Fibroblast of gingiva (primary cell): ENCODE data around the gene ACTR8.

Source experiments
- DNase-seq: peaks from one replicate; pipeline ENCODE4 v3.0.0-alpha.2; 2011; ENCODE audit warnings: low read depth

ACTR8 gene

DNA sequence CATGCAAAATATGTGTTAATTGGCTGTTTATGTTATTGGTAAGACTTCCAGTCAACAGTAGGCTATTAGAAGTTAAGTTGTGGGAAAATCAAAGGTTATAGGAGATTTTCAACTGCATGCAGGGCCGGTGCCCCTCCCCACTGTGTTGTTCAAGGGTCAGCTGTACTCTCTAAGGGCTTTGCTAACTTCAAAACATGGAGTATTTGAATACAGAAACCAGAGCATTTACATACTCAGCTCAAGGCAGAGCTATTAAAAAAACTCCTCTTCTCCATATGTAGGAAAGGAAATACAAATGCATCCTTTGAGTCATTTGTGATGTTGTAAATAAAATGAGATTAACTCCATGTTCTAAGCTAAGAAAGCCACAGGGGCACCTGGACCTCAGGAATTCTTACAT lies 18.8 kb downstream of the ACTR8 start:
- DNase-seq = no peak

DNA sequence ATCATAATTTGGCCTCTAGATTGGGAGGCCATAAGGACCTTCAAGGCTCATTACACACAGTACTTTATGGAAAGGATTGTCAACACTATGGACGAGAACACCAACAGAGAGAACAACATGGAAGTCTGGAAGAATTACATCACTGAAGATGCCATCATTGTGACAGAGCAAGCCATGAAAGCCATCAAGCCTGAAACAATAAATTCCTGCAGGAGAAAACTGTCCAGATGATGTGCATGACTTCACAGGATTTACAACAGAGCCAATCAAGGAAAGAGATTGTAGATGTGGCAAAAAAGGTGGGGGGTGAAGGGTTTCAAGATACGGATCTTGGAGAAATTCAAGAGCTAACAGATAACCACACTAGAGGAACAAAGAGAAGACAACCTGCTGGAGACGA lies 19.7 kb downstream of the ACTR8 start:
- no peak for DNase-seq

DNA sequence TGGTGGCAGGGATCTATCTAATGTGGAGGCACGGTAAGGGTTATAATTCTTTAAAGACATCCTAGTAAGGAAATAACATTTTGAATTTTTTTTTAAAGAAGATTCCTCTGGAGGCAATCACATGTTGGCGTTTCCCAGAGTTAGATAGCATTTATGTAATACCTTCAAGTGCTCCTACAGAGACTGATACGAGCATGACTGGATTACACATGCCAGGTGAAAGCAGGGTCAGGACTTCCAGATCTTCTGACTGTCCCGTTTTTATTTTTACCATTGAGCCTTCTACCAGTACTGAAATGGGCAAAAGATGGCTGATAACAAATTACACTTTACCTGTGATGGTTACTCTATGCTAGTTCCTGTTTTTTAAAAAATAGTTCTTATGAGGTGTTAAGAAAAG lies 21.8 kb downstream of the ACTR8 start:
- no peak for DNase-seq

DNA sequence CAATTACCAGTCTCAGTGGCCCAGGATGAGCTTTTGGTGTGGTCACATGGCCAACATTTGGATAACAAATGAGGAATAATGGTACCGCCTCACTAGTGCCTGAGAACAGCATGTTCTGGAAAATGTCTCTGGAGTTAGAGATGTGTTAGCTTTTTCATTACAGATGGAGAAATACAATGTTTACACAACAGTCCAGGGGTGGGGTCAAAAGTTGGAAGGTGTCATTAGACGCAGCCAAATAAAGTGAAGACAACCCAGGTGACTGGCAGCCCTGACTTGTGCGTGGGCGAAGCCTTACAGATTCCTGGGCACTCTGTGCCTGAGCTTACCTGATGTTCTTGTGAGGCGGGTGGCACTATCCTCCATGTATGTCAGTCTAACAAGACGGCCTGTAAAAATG lies 22.8 kb downstream of the ACTR8 start:
- no peak for DNase-seq

DNA sequence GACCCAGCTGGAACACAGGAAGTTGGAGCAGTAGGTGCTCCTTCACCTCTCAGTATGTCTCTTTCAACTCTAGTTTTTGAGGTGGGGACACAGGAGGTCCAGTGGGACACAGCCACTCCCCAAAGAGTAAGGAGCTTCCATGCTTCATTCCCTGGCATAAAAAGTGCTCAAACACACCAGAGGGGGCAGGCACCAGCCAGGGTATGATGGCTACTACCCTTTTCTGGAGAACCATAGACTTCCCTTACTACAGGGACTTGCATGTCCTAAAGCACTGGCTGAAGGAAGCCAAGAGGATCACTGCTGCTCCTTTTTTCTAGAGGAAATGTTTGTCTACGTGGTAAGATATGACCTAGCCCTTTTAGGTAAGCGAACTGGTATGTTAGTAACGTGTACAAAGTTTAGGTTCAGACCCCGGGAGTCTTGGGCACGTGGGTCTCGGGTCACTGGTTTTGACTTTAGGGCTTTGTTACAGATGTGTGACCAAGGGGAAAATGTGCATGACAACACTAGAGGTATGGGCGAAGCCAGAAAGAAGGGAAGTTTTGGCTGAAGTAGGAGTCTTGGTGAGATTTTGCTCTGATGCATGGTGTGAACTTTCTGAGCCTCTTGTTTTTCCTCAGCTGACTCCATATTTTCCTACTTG lies 23.7 kb downstream of the ACTR8 start:
- no peak for DNase-seq

DNA sequence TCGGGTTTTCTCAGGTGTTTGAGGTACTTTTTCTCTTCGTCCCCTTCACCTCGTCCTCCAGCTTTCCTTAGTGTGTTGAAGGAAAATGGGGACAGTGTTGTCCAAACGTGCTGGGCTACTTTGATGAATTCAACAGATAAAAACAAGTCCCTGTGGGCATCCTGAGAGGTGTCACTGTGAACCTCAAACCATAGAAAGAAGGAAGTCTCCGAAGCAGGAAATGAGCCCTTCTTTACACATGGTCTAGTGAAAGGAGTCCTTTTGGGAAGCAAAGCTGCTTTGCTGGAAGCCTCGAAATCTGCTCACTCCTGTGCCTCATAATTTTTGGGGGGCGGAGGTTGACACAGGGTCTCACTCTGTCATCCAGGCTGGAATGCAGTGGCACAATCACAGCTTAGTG lies 25.0 kb downstream of the ACTR8 start:
- DNase-seq = no peak

DNA sequence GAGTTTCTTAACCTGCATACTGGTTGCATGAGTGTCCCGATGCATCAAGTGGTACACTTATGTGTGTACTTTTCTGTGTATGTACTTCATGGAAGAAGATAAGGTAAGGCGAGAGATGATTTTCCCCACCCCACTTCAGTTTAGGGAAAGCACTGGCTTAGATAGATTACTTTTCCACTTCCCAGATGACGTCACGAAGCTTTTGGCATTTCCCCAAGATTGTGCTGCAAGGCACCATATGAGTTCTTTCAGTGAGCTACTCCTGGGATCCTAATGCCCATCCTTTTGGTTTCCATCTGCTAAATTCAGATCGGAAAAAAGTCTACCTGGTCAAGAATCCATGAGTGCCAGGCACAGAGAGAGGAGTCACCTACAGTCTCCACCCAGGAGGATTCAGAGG lies 31.1 kb downstream of the ACTR8 start:
- DNase-seq = peak; percentile 15

DNA sequence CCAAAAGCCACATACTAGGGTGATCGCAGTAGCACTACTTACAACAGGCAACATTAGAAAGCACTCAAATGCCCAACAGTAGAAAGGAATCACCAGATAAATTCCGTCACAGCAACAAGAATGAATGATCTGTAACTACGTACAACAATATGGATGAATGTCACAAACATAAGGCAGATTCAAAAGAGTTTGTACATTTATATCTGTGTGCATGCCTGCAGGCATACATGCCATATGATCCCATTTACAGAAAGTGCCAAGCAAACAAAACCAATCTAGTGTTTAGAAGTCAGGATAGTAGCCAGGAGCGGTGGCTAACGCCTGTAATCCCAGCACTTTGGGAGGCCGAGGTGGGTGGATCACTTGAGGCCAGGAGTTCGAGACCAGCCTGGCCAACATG lies 32.0 kb downstream of the ACTR8 start:
- no peak for DNase-seq

GRCh38 chr3:53846851-53847155 lies 35.1 kb downstream of the ACTR8 start:
- no peak for DNase-seq

GRCh38 chr3:53846134-53846850 lies 35.7 kb downstream of the ACTR8 start, which contains the start of the genes CHDH and IL17RB:
CHDH (minus strand) TSS chr3:53846419; CDS start chr3:53824008, 22,411 bp downstream.
IL17RB (plus strand) TSS chr3:53846568; CDS start chr3:53846589, 21 bp downstream.
- no peak for DNase-seq

DNA sequence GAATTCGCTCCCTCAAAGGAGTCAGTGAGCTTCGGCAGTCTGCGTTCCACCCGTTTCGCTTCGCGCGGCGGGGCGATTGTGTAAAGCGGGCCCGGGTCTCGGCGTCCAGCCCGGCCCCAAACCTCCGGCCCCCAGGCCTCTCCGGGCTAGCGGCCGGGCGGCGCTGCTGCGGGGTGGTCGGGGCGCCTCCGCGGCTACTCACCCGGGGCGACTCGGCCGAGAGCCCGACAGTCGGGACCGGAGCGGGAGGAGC lies 36.1 kb downstream of the ACTR8 start:
- DNase-seq = no peak

DNA sequence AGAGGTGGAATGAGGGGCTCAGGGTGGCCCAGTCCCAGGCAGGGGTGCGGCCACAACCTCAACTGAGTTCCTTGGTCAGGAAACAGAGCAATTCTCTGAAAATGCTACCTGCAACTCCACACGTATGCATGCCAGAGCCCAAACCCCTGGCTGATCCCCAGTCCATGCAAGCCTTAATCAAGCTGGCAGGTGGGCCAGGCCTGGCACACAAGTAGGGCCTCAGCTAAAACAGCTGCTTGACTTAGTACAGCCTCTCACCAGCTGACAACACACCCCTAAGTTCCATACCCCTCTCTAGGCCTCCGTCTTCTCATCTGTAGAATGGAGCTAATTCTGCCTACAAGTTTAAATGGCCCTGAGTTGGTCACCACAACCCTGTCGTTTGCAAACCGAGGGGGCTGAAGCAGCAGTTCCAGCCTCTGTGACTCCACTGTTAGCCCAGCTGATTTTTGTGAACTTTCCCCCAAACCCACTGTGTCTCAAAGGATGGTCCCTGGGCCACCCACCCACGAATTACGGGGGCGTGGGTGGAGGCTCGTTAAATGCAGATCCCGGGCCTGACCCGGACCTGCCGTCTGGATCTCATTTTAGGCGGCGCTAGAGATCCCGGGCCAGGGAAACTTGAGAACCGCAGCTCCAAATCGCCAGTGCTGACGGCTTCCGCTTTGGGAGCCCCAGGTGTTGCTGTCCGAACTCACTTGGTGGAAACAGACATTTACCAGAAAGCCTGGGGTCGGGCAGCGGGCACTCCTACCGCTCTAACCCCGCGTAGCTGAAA lies 36.7 kb downstream of the ACTR8 start:
- peak; percentile 16 for DNase-seq

DNA sequence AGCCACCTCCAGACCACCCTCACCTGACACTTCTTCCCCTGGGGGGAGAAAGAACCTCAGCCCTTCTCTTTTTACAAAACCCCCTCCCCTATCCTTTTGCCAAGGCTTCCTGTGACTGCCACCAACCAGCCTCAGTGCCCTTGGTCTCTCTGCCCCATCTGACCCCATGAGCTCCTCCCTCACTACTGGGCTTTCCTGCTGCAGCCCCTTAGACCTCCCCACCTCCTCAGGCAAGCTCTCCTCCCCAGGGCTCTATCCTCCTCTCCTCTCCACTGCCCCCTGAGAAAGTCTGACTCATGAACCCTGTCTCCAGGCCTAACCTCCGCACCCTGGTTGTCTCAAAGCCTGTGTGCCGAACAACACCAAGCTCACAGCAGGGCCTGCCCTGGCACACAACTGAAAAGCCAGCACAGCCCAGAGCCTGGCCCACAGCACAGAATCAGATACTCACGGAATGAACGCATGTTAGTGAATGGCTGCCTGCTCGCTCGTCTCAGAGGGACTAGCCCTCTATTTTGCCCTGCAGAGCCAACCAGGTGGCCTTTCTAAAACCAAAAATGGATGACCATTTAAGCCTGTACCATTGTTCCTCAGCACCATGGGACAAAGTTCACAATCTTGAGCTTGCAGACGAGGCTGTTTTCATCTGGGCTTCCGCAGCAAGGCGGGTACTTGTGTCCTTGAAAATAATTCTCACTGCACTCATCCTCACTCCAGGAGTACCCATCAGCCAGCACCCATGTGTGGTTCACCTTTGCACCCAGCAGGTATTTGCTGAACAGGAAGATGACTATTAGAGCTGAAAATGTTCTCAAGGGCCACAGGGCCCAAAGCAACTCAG lies 37.5 kb downstream of the ACTR8 start:
- DNase-seq = no peak

- no peak for DNase-seq
Measured at GRCh38 chr3:53843195-53844177, 38.5 kb downstream of the ACTR8 start.

DNA sequence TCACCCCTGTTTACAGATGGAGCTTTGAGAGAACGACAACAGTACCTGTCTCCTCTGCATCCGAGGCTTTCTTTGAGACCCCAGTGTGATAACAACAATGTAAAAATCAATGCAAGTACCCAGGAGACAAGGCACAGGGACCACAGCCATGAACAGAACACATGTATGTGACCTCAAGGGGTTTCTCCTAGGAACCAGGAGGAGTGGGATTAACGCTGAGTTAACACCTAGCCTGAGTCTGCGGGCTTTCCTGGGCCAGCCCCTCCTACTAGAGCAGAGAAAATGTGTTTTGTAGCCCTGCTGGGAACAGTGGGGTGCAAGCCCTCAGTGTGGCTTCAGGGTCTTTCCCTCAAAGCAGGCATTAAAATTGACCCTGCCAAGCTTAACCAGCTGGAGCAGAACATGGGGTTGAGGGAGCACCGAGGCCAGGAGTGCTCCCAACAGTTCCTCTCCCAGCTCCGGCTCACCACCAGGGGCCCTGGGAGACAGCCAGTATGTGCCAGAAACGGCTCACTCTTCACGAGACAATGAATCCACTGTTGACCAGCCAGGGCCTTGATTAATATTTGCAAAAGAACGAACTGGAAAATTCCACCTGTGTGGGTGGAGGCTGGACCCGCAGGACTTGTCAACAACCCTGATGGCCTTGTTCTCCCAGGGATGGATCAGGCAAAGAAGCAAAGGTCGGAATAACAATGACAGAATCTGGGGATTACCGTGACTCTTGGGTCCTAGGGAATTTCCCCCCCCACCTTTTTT lies 39.3 kb downstream of the ACTR8 start:
- DNase-seq = no peak

- DNase-seq = no peak
Measured at GRCh38 chr3:53841296-53841695, 40.7 kb downstream of the ACTR8 start.

GRCh38 chr3:53837331-53837730 lies 44.6 kb downstream of the ACTR8 start:
- DNase-seq = no peak

GRCh38 chr3:53836084-53836872 lies 45.7 kb downstream of the ACTR8 start:
- DNase-seq = no peak

DNA sequence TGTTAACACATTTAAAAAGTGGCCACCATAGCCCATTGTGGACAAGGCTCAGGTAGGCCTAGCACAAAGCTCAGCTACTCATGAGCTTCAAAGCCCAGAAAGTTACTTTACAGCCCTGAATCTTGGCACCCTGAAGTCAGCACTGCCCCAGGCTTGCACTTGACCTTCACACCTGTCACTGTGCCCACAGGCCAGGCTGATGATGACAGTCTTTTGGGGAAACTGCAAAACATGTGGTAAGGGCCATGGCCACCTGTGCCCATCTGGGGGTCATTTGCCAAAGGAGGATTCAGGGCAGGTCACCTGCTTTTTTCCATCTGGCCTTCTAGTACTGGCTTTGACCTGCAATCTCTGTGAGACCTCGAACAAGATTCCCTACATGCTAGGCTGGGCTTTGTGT lies 46.7 kb downstream of the ACTR8 start:
- no peak for DNase-seq
